Lung microvascular endothelial cell (primary cell): ENCODE results near the gene ELOVL7. TPM values are rescaled to one million over a fixed set of nuclear protein-coding genes. Genes with fewer than 3 reads are reported as not detected.
"Not testable (repeated sequence)": the region's sequence is repeated elsewhere in the genome, so short reads cannot be mapped to it uniquely, and the experiment has no call there.

ENCODE experiments used
- DNase-seq, 2 donors: peaks; one replicate each; pipeline versions ENCODE4 v3.0.0 to v3.0.0-alpha.2; 2010; ENCODE audit warnings: low read depth in 2 of 2
- total RNA-seq: library from RNA; depleted of rRNA; stranded (reverse); fragments of >200 nt; gene quantifications from 2 replicates; pipeline ENCODE4 v1.2.1, GENCODE V29; 2014

The ELOVL7 gene
- total RNA-seq, 1 donor from 2014 or later = under 0.01 TPM

- no peak for DNase-seq
Measured at GRCh38 chr5:60830581-60831127, 13.4 kb downstream of the ELOVL7 start.

GRCh38 chr5:60829490-60830266 is 14.4 kb downstream of the ELOVL7 start:
- DNase-seq = no peak

GRCh38 chr5:60827201-60827600 is 16.9 kb downstream of the ELOVL7 start:
- no peak for DNase-seq

- no peak for DNase-seq
Measured at GRCh38 chr5:60826653-60827052, 17.4 kb downstream of the ELOVL7 start.

- no peak for DNase-seq
Measured at GRCh38 chr5:60823574-60823973, 20.5 kb downstream of the ELOVL7 start.

- no peak for DNase-seq
Measured at GRCh38 chr5:60822285-60822556, 21.8 kb downstream of the ELOVL7 start.

GRCh38 chr5:60821488-60822284 is 22.4 kb downstream of the ELOVL7 start:
- DNase-seq = no peak

- no peak for DNase-seq
Measured at GRCh38 chr5:60820593-60821487, 23.2 kb downstream of the ELOVL7 start.

- DNase-seq = not testable (repeated sequence)
Measured at GRCh38 chr5:60816138-60816537, 27.9 kb downstream of the ELOVL7 start.

GRCh38 chr5:60814498-60814897 is 29.6 kb downstream of the ELOVL7 start:
- DNase-seq = no peak

GRCh38 chr5:60812426-60812825 is 31.6 kb downstream of the ELOVL7 start:
- DNase-seq = no peak

GRCh38 chr5:60811105-60811504 is 33.0 kb downstream of the ELOVL7 start:
- no peak for DNase-seq

- no peak for DNase-seq
Measured at GRCh38 chr5:60810438-60811085, 33.5 kb downstream of the ELOVL7 start.

- no peak for DNase-seq
Measured at GRCh38 chr5:60809891-60810425, 34.1 kb downstream of the ELOVL7 start.

- DNase-seq = no peak
Measured at GRCh38 chr5:60806591-60807243, 37.4 kb downstream of the ELOVL7 start.

- no peak for DNase-seq
Measured at GRCh38 chr5:60805463-60805862, 38.6 kb downstream of the ELOVL7 start.

- DNase-seq = no peak
Measured at GRCh38 chr5:60803712-60804111, 40.4 kb downstream of the ELOVL7 start.

- DNase-seq = no peak
Measured at GRCh38 chr5:60802986-60803385, 41.1 kb downstream of the ELOVL7 start.

- no peak for DNase-seq
Measured at GRCh38 chr5:60802226-60802625, 41.8 kb downstream of the ELOVL7 start.

- DNase-seq = no peak
Measured at GRCh38 chr5:60797482-60798153, 46.5 kb downstream of the ELOVL7 start.
